Activated effector memory CD4-positive, alpha-beta T cell treated with Interleukin-2 at 50 U/mL for 16 hours (primary cell): ENCODE data around the gene TBATA.

ENCODE experiments used
- DNase-seq: peaks from one replicate; pipeline ENCODE4 v3.0.0-alpha.2; 2020

TBATA gene

GRCh38 chr10:70740406-70741288, 44.5 kb downstream of the TBATA start:
- no peak for DNase-seq

- no peak for DNase-seq
These were observed 46.4 kb downstream of the TBATA start for GRCh38 chr10:70738761-70739121.

- no peak for DNase-seq
These were observed 47.0 kb downstream of the TBATA start for GRCh38 chr10:70738006-70738760.

- DNase-seq: no peak
These were observed 47.9 kb downstream of the TBATA start for GRCh38 chr10:70737250-70737649.

GRCh38 chr10:70736525-70736924, 48.7 kb downstream of the TBATA start:
- DNase-seq: no peak

- no peak for DNase-seq
These were observed 50.0 kb downstream of the TBATA start for GRCh38 chr10:70735161-70735560.

GRCh38 chr10:70733051-70733450, 52.1 kb downstream of the TBATA start:
- DNase-seq: no peak

GRCh38 chr10:70732569-70732968, 52.6 kb downstream of the TBATA start:
- no peak for DNase-seq

GRCh38 chr10:70730955-70731354, 54.2 kb downstream of the TBATA start:
- DNase-seq: no peak

GRCh38 chr10:70729763-70730357, 55.3 kb downstream of the TBATA start:
- DNase-seq: no peak

- no peak for DNase-seq
These were observed 56.8 kb downstream of the TBATA start for GRCh38 chr10:70728328-70728727.

- no peak for DNase-seq
These were observed 58.2 kb downstream of the TBATA start for GRCh38 chr10:70726909-70727495.

GRCh38 chr10:70723771-70724170, 61.4 kb downstream of the TBATA start:
- DNase-seq: no peak

GRCh38 chr10:70722820-70723424, 62.3 kb downstream of the TBATA start:
- DNase-seq: no peak
